Testis (tissue), 3 donors: Measurements from ENCODE around the gene DCTPP1. TPM values are rescaled to one million over a fixed set of nuclear protein-coding genes. Genes with fewer than 3 reads are reported as not detected.
"Not testable (repeated sequence)": the region's sequence is repeated elsewhere in the genome, so short reads cannot be mapped to it uniquely, and the experiment has no call there.

Experiments
- DNase-seq: peaks from one replicate; pipeline ENCODE4 v3.0.0-alpha.2; 2019
- H3K27ac ChIP-seq, 2 donors: fragments of 200-600 bp; sonication (generic); one replicate each; pipeline ENCODE4 v1.5.1; 2019
- H3K27me3 ChIP-seq: fragments of 200-600 bp; sonication (generic); one replicate; pipeline ENCODE4 v1.5.1; 2019
- H3K36me3 ChIP-seq: fragments of 200-600 bp; sonication (generic); one replicate; pipeline ENCODE4 v1.5.1; 2017; ENCODE audit warnings: low read depth; ENCODE audit errors: missing control alignments
- H3K4me1 ChIP-seq: fragments of 200-600 bp; sonication (generic); one replicate; pipeline ENCODE4 v1.5.1; 2019
- H3K4me3 ChIP-seq, 2 donors: fragments of 200-600 bp; sonication (generic); one replicate each; pipeline ENCODE4 v1.5.1; 2017 to 2019
- H3K9me3 ChIP-seq: fragments of 200-600 bp; sonication (generic); one replicate; pipeline ENCODE4 v1.5.1; 2017
- CTCF ChIP-seq, 3 experiments: fragments of 450-650 bp in 2 of 3; fragments of 200-600 bp in 1 of 3; sonication (generic) in 1 of 3; IDR thresholded peaks; one replicate each; pipeline ENCODE4 v1.5.1; 2016 to 2019; ENCODE audit warnings: antibody characterized with exemption in 3 of 3, mild to moderate bottlenecking in 2 of 3, moderate library complexity in 1 of 3
- POLR2A ChIP-seq: fragments of 450-650 bp; IDR thresholded peaks from one replicate; pipeline ENCODE4 v1.6.1; 2017; ENCODE audit warnings: antibody characterized with exemption, mild to moderate bottlenecking, moderate library complexity
- WGBS, 2 donors: methylation state at CpG; one replicate each; pipeline ENCODE4 v1.1.5; 2018; 5-methylcytosine and 5-hydroxymethylcytosine counted together
- intact Hi-C: fragments of 100-400 bp; cut with DNase I; formaldehyde crosslinking; loops from one replicate; pipeline ENCODE4 v1.15.1; 2023; ENCODE audit warnings: low total_unique reads
- polyA plus RNA-seq: library from polyadenylated mRNA; stranded (reverse); fragments of 350-450 nt; fragmentation: Illumina TruSeq; extraction: RNeasy Lipid Tissue Mini Kit (QIAGEN cat#74804); gene quantifications from one replicate; pipeline ENCODE4 v1.2.3, GENCODE V29; 2014; ENCODE audit warnings: low read depth, low replicate concordance; ENCODE audit not compliant: insufficient read depth
- total RNA-seq, 2 donors: library from RNA; depleted of rRNA; stranded (reverse); fragments of >200 nt; gene quantifications; one replicate each; pipeline ENCODE4 v1.2.3, GENCODE V29; 2016

The DCTPP1 gene
- total and polyA plus RNA-seq, 3 donors from 2014 or later = 15.2 to 26.1 (median 23.6) TPM

- intact Hi-C loops = no loop called here
- H3K4me1 ChIP-seq = no peaks in the 10 kb centered on the region
- 80 to 83% methylated on average over 3 of the region's 3 CpGs for WGBS, 2 donors
- TF ChIP-seq CTCF (IDR thresholded peaks at IDR 0.05) = no peak
- TF ChIP-seq POLR2A = no peak
- no peak for DNase-seq
- no peak overlapping the region for H3K4me3 ChIP-seq
- H3K27me3 ChIP-seq = no peaks in the 10 kb centered on the region
- no peak overlapping the region for H3K27ac ChIP-seq
- no peaks in the 10 kb centered on the region for H3K36me3 ChIP-seq
- no peaks in the 10 kb centered on the region for H3K9me3 ChIP-seq
Observed at GRCh38 chr16:30470170-30470512, 40.3 kb upstream of the DCTPP1 start.

GRCh38 chr16:30464078-30464477, 34.2 kb upstream of the DCTPP1 start:
- Histone ChIP-seq H3K9me3 (no peaks in the 10 kb centered on the region), H3K27ac (no peak overlapping the region), H3K4me1 (no peaks in the 10 kb centered on the region), H3K27me3 (no peaks in the 10 kb centered on the region), H3K4me3 (no peak overlapping the region), H3K36me3 (no peaks in the 10 kb centered on the region)
- DNase-seq = no peak
- TF ChIP-seq CTCF (IDR thresholded peaks at IDR 0.05) = no peak
- no peak for TF ChIP-seq POLR2A
- intact Hi-C loops = no loop called here
- 91 to 92% methylated on average over 5 to 7 of the region's 7 CpGs for WGBS, 2 donors

- intact Hi-C loops, H3K27ac ChIP-seq, H3K4me1 ChIP-seq, H3K27me3 ChIP-seq, H3K9me3 ChIP-seq, H3K4me3 ChIP-seq, DNase-seq, H3K36me3 ChIP-seq: not testable (repeated sequence)
- WGBS, 2 donors = 84 to 95% methylated on average over 4 to 5 of the region's 5 CpGs
Observed at GRCh38 chr16:30461426-30461825, 31.6 kb upstream of the DCTPP1 start.

GRCh38 chr16:30459456-30459855, 29.6 kb upstream of the DCTPP1 start:
- intact Hi-C loops = no loop called here
- TF ChIP-seq CTCF (IDR thresholded peaks at IDR 0.05) (no peak), POLR2A (no peak)
- Histone ChIP-seq H3K36me3 (no peaks in the 10 kb centered on the region), H3K9me3 (no peaks in the 10 kb centered on the region), H3K4me1 (no peaks in the 10 kb centered on the region), H3K4me3 (no peak overlapping the region), H3K27me3 (no peaks in the 10 kb centered on the region), H3K27ac (no peak overlapping the region)
- DNase-seq = no peak
- WGBS, 2 donors = 75 to 82% methylated on average over 11 of the region's 11 CpGs

GRCh38 chr16:30458561-30459394, 28.9 kb upstream of the DCTPP1 start:
- Histone ChIP-seq H3K27me3 (no peaks in the 10 kb centered on the region), H3K36me3 (no peaks in the 10 kb centered on the region), H3K4me1 (no peaks in the 10 kb centered on the region), H3K27ac (no peak overlapping the region), H3K4me3 (no peak overlapping the region), H3K9me3 (no peaks in the 10 kb centered on the region)
- no peak for TF ChIP-seq POLR2A
- no peak for TF ChIP-seq CTCF (IDR thresholded peaks at IDR 0.05)
- intact Hi-C loops = no loop called here
- 77 to 78% methylated on average over 22 of the region's 22 CpGs for WGBS, 2 donors
- no peak for DNase-seq
